HepG2 (cell line): ENCODE measurements around the gene NGF. TPM values are rescaled to one million over a fixed set of nuclear protein-coding genes. Genes with fewer than 3 reads are reported as not detected.

Source experiments
- ATAC-seq: fragments of 200-7000 bp; cut with Tn5 transposase; 3 replicates; pipeline ENCODE4 v1.9.1; 2020; ENCODE audit warnings: mild to moderate bottlenecking, moderate library complexity
- BruUV-seq: library from RNA; stranded (reverse); fragments of 400-500 nt; replicated peaks from 2 replicates; lab custom pipeline; 2021; lab: Mats Ljungman, UMichigan
- CTCF ChIA-PET: fragments of 300-600 bp; formaldehyde crosslinking; extraction: SDS; loops from one replicate; lab custom pipeline; 2021; ENCODE audit warnings: low total read pairs, inconsistent platforms, low intra/inter-chr PET ratio; lab: Yijun Ruan, JAX
- POLR2A ChIA-PET: fragments of 350-600 bp; sonication (Branson Sonifier 250); formaldehyde crosslinking; loops from one replicate; lab custom pipeline; 2020; ENCODE audit warnings: antibody characterized with exemption, inconsistent platforms; lab: Yijun Ruan, JAX
- DNase-seq: peaks from one replicate; pipeline ENCODE4 v3.0.0-alpha.2; 2015; ENCODE audit warnings: low spot score
- FAIRE-seq: peaks from 3 replicates; lab custom pipeline; 2011; peaks lifted over from hg19 to GRCh38; lab: Jason Lieb, UNC
- H2AFZ ChIP-seq: one replicate; pipeline ENCODE4 v1.6.1; 2011; ENCODE audit warnings: low read length, inconsistent platforms
- H3K27ac ChIP-seq: fragments of 300-600 bp; 3 replicates; pipeline ENCODE4 v1.8.0; 2011; ENCODE audit warnings: mixed run types, mild to moderate bottlenecking, mixed read lengths, low read length, inconsistent platforms; ENCODE audit not compliant: insufficient read depth; ENCODE audit errors: extremely low read length
- H3K27me3 ChIP-seq, 2 experiments: fragments of 200-600 bp in 1 of 2; 2 replicates in 1 of 2; 3 replicates in 1 of 2; pipeline versions ENCODE4 v1.6.0 to v1.8.0; 2011; ENCODE audit warnings: low read length in 2 of 2, mild to moderate bottlenecking in 2 of 2, moderate library complexity in 2 of 2, inconsistent platforms in 1 of 2; ENCODE audit not compliant: insufficient read depth in 2 of 2, control insufficient read depth in 1 of 2
- H3K36me3 ChIP-seq, 2 experiments: fragments of 200-600 bp in 1 of 2; replicated peaks in 1 of 2; 2 replicates in 1 of 2; 3 replicates in 1 of 2; pipeline versions ENCODE4 v1.5.1 to v1.8.0; 2011; ENCODE audit warnings: low read length in 2 of 2, inconsistent platforms in 1 of 2; ENCODE audit not compliant: insufficient read depth in 2 of 2, control insufficient read depth in 1 of 2
- H3K4me1 ChIP-seq: 2 replicates; pipeline ENCODE4 v1.5.1; 2012; ENCODE audit warnings: low read length, inconsistent platforms; ENCODE audit not compliant: insufficient read depth
- H3K4me2 ChIP-seq: 2 replicates; pipeline ENCODE4 v1.6.0; 2011; ENCODE audit warnings: low read depth, low read length, inconsistent platforms
- H3K4me3 ChIP-seq, 3 experiments: fragments of 200-600 bp in 1 of 3; sonication (generic), shearing (Covaris generic) in 1 of 3; replicated peaks in 1 of 3; 2 replicates each; pipeline ENCODE4 v1.5.1; 2011 to 2016; ENCODE audit warnings: low read length in 3 of 3, inconsistent platforms in 2 of 3, low read depth in 2 of 3, mild to moderate bottlenecking in 2 of 3, control low read depth in 1 of 3, mixed read lengths in 1 of 3; ENCODE audit not compliant: insufficient read depth in 1 of 3
- H3K79me2 ChIP-seq: one replicate; pipeline ENCODE4 v1.6.1; 2011; ENCODE audit warnings: low read length, inconsistent platforms; ENCODE audit not compliant: insufficient read depth
- H3K9ac ChIP-seq: 2 replicates; pipeline ENCODE4 v1.6.0; 2011; ENCODE audit warnings: mild to moderate bottlenecking, low read depth, low read length, inconsistent platforms; ENCODE audit not compliant: insufficient read depth
- H3K9me3 ChIP-seq: 2 replicates; pipeline ENCODE4 v1.5.1; 2012; ENCODE audit warnings: mild to moderate bottlenecking, low read length
- H4K20me1 ChIP-seq: 2 replicates; pipeline ENCODE4 v1.6.0; 2011; ENCODE audit warnings: inconsistent platforms, mild to moderate bottlenecking, low read length, moderate library complexity; ENCODE audit not compliant: insufficient read depth
- ARNTL ChIP-seq: sonication (generic); formaldehyde crosslinking; IDR thresholded peaks from 2 replicates; pipeline ENCODE4 v1.4.0; 2020; ENCODE audit warnings: mild to moderate bottlenecking, missing genetic modification reagents
- CHD2 ChIP-seq: IDR thresholded peaks from 2 replicates; pipeline ENCODE4 v1.6.1; 2011; ENCODE audit warnings: low read depth, low read length, improper control_type of control experiment
- KDM5A ChIP-seq: fragments of 200-600 bp; sonication (generic); IDR thresholded peaks from 2 replicates; pipeline ENCODE4 v1.7.0; 2018; ENCODE audit warnings: antibody characterized with exemption, mild to moderate bottlenecking, low read length, borderline replicate concordance
- KLF16 ChIP-seq, 2 experiments: sonication (generic) in 1 of 2; formaldehyde crosslinking in 1 of 2; IDR thresholded peaks; 2 replicates each; pipeline versions ENCODE4 v1.6.1 to v1.8.0; 2016 to 2023; ENCODE audit warnings: missing genetic modification reagents in 2 of 2, missing compliant biosample characterization in 1 of 2
- MBNL3 ChIP-seq: fragments of 250-450 bp; sonication (Bioruptor Pico); conservative IDR thresholded peaks from 2 replicates; pipeline ENCODE4 v1.8.0; 2022; ENCODE audit warnings: mild to moderate bottlenecking, inconsistent platforms
- MTA1 ChIP-seq: sonication (generic); formaldehyde crosslinking; IDR thresholded peaks from 2 replicates; pipeline ENCODE4 v1.4.0; 2020; ENCODE audit warnings: missing genetic modification reagents, mild to moderate bottlenecking, borderline replicate concordance
- MYPOP ChIP-seq: sonication (generic); formaldehyde crosslinking; IDR thresholded peaks from 2 replicates; pipeline ENCODE4 v1.8.1; 2023; ENCODE audit warnings: mild to moderate bottlenecking, moderate library complexity, missing genetic modification reagents
- ZBTB25 ChIP-seq: IDR thresholded peaks from 2 replicates; pipeline ENCODE4 v1.6.1; 2018; ENCODE audit warnings: missing genetic modification reagents
- ZNF205 ChIP-seq: IDR thresholded peaks from 2 replicates; pipeline ENCODE4 v1.6.1; 2018; ENCODE audit warnings: missing biosample characterization, missing genetic modification reagents
- ZNF484 ChIP-seq: sonication (generic); formaldehyde crosslinking; IDR thresholded peaks from 2 replicates; pipeline ENCODE4 v1.5.1; 2020; ENCODE audit warnings: mild to moderate bottlenecking, low read depth, missing genetic modification reagents, borderline replicate concordance
- ZNF570 ChIP-seq: sonication (generic); formaldehyde crosslinking; IDR thresholded peaks from 2 replicates; pipeline ENCODE4 v1.4.0; 2020; ENCODE audit warnings: mild to moderate bottlenecking, missing genetic modification reagents, borderline replicate concordance
- ZSCAN22 ChIP-seq: sonication (generic); formaldehyde crosslinking; IDR thresholded peaks from 2 replicates; pipeline ENCODE4 v1.4.0; 2020; ENCODE audit warnings: mild to moderate bottlenecking, missing genetic modification reagents
- WGBS: methylation state at CpG from one replicate; pipeline ENCODE4 v1.1.6; 2017; ENCODE audit warnings: low lambda C conversion rate; 5-methylcytosine and 5-hydroxymethylcytosine counted together
- in situ Hi-C: cut with HindIII; loops from 2 replicates; pipeline ENCODE4 v1.10.0; 2017; ENCODE audit warnings: low pct_unique_long_range_greater_than_20kb; ENCODE audit not compliant: extremely low pct_ligation_motif_present
- intact Hi-C: fragments of 100-400 bp; cut with micrococcal nuclease; formaldehyde crosslinking; loops from one replicate; pipeline ENCODE4 v1.10.0; 2022; ENCODE audit not compliant: unreplicated experiment
- polyA plus RNA-seq, 8 experiments: library from polyadenylated mRNA; depleted of rRNA in 3 of 8; stranded (reverse) in 7 of 8; unstranded in 1 of 8; fragments of >200 nt; fragmentation: Illumina TruSeq in 4 of 8; extraction: Trizol in 4 of 8; gene quantifications; 2 replicates each; pipeline versions ENCODE4 v1.2.1 to v1.2.3, GENCODE V29; 2011 to 2016; ENCODE audit warnings: low read depth in 4 of 8, missing spikeins in 1 of 8, mixed read lengths in 1 of 8; ENCODE audit not compliant: insufficient read depth in 1 of 8
- total RNA-seq, 5 experiments: library from RNA; depleted of rRNA; stranded (reverse); fragments of >200 nt; fragmentation: Illumina TruSeq; extraction: Trizol; gene quantifications; 2 replicates each; pipeline ENCODE4 v1.2.3, GENCODE V29; 2016; ENCODE audit warnings: low read depth in 1 of 5
- TF ChIP-seq, protein P1 (sequence below): sonication (generic); formaldehyde crosslinking; conservative IDR thresholded peaks from 2 replicates; pipeline ENCODE4 v1.4.0; 2020; ENCODE audit warnings: missing genetic modification reagents
- TF ChIP-seq, protein P2 (sequence below), 2 experiments: sonication (generic) in 1 of 2; formaldehyde crosslinking in 1 of 2; IDR thresholded peaks; 2 replicates each; pipeline versions ENCODE4 v1.4.0 to v1.6.1; 2018 to 2020; ENCODE audit warnings: missing genetic modification reagents in 2 of 2, borderline replicate concordance in 1 of 2, low read depth in 1 of 2, mild to moderate bottlenecking in 1 of 2, missing biosample characterization in 1 of 2
- TF ChIP-seq, protein P3 (sequence below): IDR thresholded peaks from 2 replicates; pipeline ENCODE4 v1.6.1; 2016; ENCODE audit warnings: missing compliant biosample characterization, missing genetic modification reagents, borderline replicate concordance

NGF gene
- total and polyA plus RNA-seq, 2 of the 13 experiments (the other 11 are each of a cell fraction or from before 2014, with no cell fraction given) = not detected

- Histone ChIP-seq H3K4me2 (no peak overlapping the region), H2AFZ (no peak overlapping the region), H3K9ac (no peak overlapping the region), H3K4me3 (no peak overlapping the region), H3K4me1 (no peaks in the 10 kb centered on the region), H3K9me3 (no peaks in the 10 kb centered on the region), H3K27ac (no peak overlapping the region), H3K27me3 (no peaks in the 10 kb centered on the region; a peak in 1 of 5 replicates), H4K20me1 (no peaks in the 10 kb centered on the region), H3K79me2 (no peaks in the 10 kb centered on the region), H3K36me3 (no peaks in the 10 kb centered on the region)
- 65% methylated on average over 28 of the region's 30 CpGs for WGBS
- ChIA-PET POLR2A (no interaction called here), CTCF (no interaction called here)
- no TSS peak for BruUV-seq
- intact Hi-C loops (no loop called here), in situ Hi-C loops (no loop called here)
- no peak for DNase-seq
- no peak for FAIRE-seq
- ATAC-seq = no peak
- no peak for TF ChIP-seq KDM5A
- TF ChIP-seq CHD2 = no peak
- TF ChIP-seq, protein P1, sequence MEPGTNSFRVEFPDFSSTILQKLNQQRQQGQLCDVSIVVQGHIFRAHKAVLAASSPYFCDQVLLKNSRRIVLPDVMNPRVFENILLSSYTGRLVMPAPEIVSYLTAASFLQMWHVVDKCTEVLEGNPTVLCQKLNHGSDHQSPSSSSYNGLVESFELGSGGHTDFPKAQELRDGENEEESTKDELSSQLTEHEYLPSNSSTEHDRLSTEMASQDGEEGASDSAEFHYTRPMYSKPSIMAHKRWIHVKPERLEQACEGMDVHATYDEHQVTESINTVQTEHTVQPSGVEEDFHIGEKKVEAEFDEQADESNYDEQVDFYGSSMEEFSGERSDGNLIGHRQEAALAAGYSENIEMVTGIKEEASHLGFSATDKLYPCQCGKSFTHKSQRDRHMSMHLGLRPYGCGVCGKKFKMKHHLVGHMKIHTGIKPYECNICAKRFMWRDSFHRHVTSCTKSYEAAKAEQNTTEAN (CRISPR knock-in tag) = no peak
- TF ChIP-seq, protein P2, sequence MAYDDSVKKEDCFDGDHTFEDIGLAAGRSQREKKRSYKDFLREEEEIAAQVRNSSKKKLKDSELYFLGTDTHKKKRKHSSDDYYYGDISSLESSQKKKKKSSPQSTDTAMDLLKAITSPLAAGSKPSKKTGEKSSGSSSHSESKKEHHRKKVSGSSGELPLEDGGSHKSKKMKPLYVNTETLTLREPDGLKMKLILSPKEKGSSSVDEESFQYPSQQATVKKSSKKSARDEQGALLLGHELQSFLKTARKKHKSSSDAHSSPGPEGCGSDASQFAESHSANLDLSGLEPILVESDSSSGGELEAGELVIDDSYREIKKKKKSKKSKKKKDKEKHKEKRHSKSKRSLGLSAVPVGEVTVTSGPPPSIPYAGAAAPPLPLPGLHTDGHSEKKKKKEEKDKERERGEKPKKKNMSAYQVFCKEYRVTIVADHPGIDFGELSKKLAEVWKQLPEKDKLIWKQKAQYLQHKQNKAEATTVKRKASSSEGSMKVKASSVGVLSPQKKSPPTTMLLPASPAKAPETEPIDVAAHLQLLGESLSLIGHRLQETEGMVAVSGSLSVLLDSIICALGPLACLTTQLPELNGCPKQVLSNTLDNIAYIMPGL (CRISPR knock-in tag; IDR thresholded peaks at IDR 0.05; ENCODE audit: borderline replicate concordance in 1 of 2, low read depth in 1 of 2) = no peak
- no peak for TF ChIP-seq MBNL3 (CRISPR knock-in tag)
- TF ChIP-seq MTA1 (CRISPR knock-in tag) = no peak
- no peak for TF ChIP-seq KLF16 (CRISPR knock-in tag; IDR thresholded peaks at IDR 0.05)
- no peak for TF ChIP-seq ZNF205 (CRISPR knock-in tag)
- no peak for TF ChIP-seq MYPOP (CRISPR knock-in tag)
- TF ChIP-seq ZNF570 (CRISPR knock-in tag) = no peak
- no peak for TF ChIP-seq ZSCAN22 (CRISPR knock-in tag)
- no peak for TF ChIP-seq ZBTB25 (CRISPR knock-in tag)
- TF ChIP-seq, protein P3, sequence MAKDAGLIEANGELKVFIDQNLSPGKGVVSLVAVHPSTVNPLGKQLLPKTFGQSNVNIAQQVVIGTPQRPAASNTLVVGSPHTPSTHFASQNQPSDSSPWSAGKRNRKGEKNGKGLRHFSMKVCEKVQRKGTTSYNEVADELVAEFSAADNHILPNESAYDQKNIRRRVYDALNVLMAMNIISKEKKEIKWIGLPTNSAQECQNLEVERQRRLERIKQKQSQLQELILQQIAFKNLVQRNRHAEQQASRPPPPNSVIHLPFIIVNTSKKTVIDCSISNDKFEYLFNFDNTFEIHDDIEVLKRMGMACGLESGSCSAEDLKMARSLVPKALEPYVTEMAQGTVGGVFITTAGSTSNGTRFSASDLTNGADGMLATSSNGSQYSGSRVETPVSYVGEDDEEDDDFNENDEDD (CRISPR knock-in tag) = no peak
- TF ChIP-seq ARNTL (CRISPR knock-in tag) = no peak
- no peak for TF ChIP-seq ZNF484 (CRISPR knock-in tag)
Observed at GRCh38 chr1:115286431-115287205, 51.4 kb downstream of the NGF start.
